NB4 (cell line): ENCODE measurements around the gene TTC34.
"Not testable (repeated sequence)": the region's sequence is repeated elsewhere in the genome, so short reads cannot be mapped to it uniquely, and the experiment has no call there.

Experiments
- POLR2A ChIP-seq: IDR thresholded peaks from 2 replicates; pipeline ENCODE4 v1.6.1; 2011; ENCODE audit warnings: mild to moderate bottlenecking; ENCODE audit not compliant: insufficient read length; ENCODE audit errors: extremely low read depth
- TF ChIP-seq, protein P1 (sequence below): IDR thresholded peaks from one replicate; pipeline ENCODE4 v1.5.1; 2012; ENCODE audit warnings: low read depth, low read length

DNA sequence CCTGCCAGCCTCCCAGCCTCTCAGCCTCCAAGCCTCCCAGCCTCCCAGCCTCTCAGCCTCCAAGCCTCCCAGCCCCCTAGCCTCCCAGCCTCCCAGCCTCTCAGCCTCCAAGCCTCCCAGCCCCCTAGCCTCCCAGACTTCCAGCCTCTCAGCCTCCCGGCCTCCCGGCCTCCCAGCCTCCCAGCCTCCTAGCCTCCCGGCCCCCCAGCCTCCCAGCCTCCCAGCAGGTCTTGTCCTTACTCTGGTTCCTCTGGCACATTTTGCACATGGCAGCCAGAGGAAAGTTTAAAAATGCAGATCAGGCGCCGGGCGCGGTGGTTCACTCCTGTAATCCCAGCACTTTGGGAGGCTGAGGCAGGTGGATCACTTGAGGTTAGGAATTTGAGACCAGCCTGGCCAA is 2.5 kb downstream of the TTC34 start:
- TF ChIP-seq POLR2A, result not testable (repeated sequence)
- TF ChIP-seq, protein P1, sequence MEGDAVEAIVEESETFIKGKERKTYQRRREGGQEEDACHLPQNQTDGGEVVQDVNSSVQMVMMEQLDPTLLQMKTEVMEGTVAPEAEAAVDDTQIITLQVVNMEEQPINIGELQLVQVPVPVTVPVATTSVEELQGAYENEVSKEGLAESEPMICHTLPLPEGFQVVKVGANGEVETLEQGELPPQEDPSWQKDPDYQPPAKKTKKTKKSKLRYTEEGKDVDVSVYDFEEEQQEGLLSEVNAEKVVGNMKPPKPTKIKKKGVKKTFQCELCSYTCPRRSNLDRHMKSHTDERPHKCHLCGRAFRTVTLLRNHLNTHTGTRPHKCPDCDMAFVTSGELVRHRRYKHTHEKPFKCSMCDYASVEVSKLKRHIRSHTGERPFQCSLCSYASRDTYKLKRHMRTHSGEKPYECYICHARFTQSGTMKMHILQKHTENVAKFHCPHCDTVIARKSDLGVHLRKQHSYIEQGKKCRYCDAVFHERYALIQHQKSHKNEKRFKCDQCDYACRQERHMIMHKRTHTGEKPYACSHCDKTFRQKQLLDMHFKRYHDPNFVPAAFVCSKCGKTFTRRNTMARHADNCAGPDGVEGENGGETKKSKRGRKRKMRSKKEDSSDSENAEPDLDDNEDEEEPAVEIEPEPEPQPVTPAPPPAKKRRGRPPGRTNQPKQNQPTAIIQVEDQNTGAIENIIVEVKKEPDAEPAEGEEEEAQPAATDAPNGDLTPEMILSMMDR, result not testable (repeated sequence)
